HG03135 (cell line): ENCODE results near the gene TMEM82.

Experiments used
- ATAC-seq: cut with Tn5 transposase; IDR thresholded peaks from one replicate; pipeline ENCODE4 v1.9.1; 2021; ENCODE audit warnings: mild to moderate bottlenecking, moderate library complexity; ENCODE audit not compliant: unreplicated experiment

The TMEM82 gene

DNA sequence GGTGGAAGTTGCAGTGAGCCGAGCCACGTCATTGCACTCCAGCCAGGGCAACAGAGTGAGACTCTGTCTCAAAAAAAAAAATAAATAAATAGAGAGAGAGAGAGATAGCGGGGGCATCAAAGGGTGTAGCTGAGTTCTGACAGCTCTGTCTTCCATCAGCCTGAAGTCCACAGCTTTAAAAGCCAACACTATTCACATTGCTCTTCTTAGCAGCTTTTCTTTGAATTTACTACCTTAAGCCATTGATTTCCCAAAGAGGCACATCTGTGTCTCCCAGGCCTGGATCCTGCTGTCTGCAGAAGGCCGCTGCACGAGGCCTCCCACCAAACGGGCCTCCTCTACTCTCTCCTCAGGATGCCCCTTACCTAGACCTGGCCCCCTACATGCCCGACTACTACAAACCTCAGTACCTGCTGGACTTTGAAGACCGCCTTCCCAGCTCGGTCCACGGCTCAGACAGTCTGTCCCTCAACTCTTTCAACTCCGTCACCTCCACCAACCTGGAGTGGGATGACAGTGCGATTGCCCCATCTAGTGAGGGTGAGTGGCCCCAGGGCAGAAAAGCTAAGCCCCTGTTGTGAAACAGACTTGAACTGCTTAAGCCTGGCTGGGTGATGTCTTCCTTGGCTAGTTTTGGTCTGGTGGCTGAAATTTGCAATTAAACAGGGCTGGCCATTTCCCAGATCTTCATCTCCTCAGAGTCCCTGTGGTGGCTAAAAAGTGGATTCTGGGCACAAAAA, 22.7 kb upstream of the TMEM82 start:
- ATAC-seq = no peak

DNA sequence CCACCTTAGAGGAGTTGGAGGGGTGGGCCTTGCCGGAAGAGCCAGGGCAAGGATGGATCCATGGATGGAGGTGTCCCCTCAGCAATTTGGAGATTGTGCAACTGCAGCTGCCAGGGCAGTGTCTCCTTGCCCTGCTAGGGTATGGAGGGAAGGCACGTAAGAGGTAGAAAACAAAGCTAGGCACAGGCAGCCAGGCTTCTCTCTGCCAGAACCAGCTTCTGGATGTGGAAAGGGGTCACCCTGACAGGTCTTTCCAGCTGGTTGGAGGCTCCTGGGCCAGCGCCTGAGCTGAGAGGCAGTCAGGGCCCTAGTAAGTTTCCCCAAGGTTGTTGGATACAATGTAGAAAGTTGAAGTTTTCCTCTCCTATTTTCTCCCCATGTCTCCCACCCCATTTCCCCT, 21.4 kb upstream of the TMEM82 start:
- ATAC-seq = no peak

DNA sequence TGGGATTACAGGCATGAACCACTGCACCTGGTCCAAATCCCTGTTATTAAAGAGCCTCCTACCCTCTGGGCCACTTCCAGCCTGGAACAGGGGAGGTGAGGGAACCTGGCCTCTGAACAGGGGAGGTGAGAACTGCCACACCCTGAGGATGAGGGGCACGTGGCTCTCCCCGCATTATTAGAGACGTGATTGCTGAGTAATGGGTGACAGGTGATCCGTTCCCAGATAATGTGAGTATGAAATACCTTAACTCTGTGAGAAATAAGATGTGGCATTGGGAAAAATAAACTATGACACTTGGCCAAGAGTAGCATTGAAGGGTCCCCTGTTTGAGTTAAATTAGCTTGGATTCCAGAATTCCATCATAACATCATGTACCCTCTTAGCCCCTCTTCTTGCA, 19.9 kb upstream of the TMEM82 start:
- ATAC-seq = no peak

DNA sequence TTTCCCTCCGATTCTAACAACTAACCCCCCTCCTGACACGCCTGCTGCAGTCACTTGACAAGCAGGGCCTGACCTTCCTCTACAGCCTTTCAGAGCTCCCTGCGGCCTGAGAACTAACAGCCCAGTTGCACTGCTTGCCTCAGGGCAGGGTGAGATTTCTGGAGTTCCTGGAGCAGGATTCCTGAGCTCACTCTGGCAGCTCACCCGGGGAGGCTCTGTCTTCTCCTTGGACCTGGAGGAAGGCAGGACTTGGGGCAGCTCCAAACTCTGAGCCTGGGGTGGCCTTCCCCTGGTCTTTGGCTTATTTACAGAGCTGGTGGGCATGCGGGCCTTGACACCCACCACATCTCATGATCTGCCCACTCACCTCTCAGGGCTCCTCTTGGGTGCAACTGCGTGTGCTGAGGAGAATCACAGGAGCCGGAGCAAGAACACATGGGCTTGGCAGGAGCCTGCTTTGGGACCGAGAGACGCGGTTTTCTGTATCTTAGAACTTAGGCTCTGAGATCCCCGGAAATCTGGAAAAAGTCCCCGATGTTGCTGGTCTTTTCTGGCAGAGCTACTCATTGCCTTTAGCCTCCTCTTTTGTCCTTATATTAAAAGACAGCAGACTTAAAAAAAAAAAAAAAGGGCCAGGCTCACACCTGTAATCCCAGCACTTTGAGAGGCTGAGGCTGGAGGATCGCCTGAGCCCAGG, 19.3 kb upstream of the TMEM82 start:
- no peak for ATAC-seq

GRCh38 chr1:15723631-15724246, 18.6 kb upstream of the TMEM82 start:
- no peak for ATAC-seq

- ATAC-seq = no peak
Observed at GRCh38 chr1:15724949-15725880, 17.1 kb upstream of the TMEM82 start.

DNA sequence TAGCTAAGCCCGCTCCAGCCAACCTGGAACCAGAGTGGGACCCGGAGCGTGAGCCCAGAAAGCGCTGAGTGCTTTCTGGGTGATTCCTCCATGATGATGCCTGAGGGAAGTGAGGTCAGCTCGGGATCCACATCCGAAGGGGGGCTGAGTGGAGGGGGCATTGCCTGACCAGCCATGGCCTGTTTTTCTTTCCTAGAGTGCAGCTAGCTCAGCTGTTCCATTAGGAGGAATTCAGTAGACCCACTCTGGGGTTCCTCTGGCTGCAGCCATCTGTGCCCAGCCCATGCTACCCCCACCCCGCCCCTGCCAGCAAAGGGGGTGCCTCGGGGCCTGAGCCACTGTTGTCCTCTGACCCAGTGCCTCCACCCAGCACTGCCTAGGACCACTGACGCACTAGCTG, 15.8 kb upstream of the TMEM82 start:
- ATAC-seq = no peak

DNA sequence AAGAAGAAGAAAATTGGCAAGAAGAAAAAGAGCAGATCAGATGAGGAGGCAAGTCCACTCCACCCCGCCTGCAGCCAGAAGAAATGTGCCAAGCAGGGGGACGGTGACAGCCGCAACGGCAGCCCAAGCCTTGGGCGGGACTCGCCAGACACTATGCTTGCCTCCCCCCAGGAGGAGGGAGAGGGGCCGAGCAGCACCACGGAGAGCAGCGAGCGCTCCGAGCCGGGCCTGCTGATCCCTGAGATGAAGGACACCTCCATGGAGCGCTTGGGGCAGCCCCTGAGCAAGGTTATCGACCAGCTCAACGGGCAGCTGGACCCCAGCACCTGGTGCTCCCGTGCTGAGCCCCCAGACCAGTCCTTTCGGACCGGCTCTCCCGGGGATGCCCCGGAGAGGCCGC, 15.3 kb upstream of the TMEM82 start:
- ATAC-seq = no peak

DNA sequence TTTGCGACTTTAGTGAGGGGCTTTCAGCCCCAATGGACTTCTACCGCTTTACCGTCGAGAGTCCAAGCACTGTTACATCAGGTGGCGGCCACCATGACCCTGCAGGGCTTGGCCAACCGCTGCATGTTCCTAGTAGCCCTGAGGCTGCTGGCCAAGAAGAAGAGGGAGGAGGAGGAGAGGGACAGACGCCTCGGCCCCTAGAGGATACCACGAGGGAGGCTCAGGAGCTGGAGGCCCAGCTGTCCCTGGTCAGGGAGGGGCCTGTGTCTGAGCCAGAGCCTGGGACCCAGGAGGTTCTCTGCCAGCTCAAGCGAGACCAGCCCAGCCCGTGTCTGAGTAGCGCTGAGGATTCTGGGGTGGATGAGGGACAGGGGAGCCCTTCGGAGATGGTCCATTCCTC, 14.9 kb upstream of the TMEM82 start:
- ATAC-seq = no peak

DNA sequence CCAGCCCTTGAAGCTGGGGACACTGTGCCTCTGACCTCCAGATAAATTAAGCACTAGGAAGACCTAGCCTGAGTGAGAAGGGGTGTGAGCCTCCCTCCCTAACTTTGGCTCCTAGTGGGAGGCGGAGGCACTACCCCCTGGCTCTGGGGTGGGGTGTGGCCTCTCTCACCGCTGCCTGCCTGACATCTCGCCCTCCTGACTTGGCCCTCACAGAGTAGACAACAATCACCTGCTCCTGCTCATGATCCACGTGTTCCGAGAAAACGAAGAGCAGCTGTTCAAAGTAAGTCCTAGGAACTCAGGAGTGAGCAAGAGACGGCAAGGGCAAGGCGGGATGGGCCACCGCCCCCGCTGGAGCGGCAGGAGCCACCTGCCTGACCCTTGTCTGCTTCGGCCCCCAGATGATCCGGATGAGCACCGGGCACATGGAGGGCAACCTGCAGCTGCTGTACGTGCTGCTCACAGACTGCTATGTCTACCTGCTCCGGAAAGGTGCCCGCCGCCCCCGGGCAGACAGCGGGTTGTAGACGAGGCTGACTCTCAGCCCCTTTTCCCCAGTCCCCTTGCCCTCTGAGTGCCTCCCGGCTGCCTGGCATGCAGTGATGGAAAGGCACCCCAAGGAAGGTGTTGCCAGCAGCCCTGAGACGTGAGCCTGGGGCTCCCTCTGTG, 14.3 kb upstream of the TMEM82 start:
- no peak for ATAC-seq

DNA sequence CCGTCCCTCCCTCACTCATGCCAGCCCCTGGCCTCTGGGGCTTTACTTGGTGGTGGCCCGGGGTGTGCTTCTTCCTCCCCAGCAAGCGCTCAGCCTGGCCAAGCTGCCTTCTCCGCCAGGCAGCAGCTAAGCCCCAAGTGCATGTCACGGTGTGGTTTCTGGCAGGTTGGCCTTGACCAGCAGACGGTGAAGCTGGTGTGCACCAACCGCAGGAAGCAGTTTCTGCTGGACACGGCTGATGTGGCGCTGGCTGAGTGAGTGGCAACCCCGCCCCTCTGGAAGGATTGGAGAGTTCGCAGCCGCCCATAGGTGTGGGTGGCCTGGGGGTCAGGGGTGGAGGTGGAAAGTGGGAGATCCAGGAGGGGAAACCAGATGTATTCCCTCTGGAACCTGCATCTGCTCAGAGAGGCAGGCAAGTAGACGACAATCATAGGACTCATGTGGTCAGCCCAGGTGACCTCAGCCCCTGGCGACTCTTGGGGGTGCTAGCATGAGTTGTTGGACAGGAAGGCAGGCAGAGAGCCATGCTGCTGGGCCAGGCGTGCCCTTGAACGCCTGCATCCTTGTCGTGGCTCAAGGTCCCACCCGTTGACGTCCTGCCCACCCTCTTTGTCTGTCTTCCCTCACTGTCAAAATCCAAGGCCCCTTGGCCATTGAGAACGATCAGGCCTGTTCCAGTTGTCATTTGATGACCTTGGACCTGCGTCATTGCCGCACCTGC, 13.2 kb upstream of the TMEM82 start:
- no peak for ATAC-seq

DNA sequence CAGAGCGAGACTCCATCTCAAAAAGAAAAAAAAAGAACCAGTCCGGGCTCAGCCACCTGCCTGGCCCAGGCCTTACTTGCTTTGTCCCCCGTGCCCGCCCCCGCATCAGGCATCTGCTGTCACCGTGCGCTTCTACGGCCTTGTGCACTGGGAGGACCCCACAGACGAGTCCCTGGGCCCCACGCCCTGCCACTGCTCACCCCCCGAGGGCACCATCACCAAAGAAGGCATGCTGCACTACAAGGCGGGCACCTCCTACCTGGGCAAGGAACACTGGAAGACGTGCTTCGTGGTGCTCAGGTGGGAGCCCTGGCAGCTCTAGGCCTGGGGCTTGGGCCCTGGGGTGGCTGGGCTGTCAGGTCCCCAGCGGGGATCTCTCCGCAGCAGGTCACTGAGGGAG, 11.9 kb upstream of the TMEM82 start:
- no peak for ATAC-seq

GRCh38 chr1:15730936-15731335, 11.4 kb upstream of the TMEM82 start:
- no peak for ATAC-seq

DNA sequence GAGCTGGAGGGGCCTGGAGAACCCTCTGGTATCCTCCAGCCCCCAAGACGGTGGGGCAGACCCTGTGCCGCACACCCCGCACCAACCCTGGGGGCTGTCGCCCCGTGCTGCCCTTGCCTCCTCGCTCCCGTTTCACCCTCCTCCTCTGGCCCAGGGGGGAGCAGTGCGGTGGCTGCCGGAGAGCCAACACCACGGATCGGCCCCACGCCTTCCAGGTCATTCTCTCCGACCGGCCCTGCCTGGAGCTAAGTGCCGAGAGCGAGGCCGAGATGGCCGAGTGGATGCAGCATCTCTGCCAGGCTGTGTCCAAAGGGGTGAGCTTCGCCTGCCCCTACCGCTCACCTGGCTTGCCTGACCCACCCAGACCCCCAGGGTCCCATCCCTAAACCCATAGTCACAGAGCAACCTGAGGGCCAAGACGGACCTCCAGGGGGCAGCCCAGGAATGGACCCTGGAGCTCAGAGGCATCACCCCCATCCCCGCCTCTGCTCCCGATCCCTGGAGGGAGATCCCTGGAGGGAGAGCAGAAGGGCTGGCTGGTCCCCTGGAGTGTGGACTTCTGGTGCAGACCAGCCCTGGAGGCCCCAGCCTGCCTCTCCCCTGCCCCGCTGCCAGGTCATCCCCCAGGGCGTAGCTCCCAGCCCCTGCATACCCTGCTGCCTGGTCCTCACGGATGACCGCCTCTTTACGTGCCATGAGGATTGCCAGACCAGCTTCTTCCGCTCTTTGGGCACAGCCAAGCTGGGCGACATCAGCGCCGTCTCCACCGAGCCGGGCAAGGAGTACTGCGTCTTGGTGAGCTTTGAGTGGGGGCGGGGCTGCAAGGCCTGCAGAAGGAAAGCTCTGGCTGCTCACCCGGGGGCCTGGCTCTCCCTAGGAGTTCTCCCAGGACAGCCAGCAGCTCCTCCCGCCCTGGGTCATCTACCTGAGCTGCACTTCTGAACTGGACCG, 10.3 kb upstream of the TMEM82 start:
- ATAC-seq = no peak

- no peak for ATAC-seq
Observed at GRCh38 chr1:15732686-15733081, 9.6 kb upstream of the TMEM82 start.

- no peak for ATAC-seq
Observed at GRCh38 chr1:15733218-15733725, 9.0 kb upstream of the TMEM82 start.

GRCh38 chr1:15733726-15734226, 8.5 kb upstream of the TMEM82 start:
- ATAC-seq = no peak

GRCh38 chr1:15734296-15734695, 8.0 kb upstream of the TMEM82 start:
- ATAC-seq = no peak
